ENCODE measurements around the gene LRIG1. TPM values are rescaled to one million over a fixed set of nuclear protein-coding genes. Genes with fewer than 3 reads are reported as not detected.
A peak's percentile ranks its signal among the peaks of the same experiment; 100 is the strongest.

LRIG1 gene
- total RNA-seq, 4 donors from 2014 or later = 44.2 to 96.2 (median 57.6) TPM

- TF ChIP-seq CTCF (IDR thresholded peaks at IDR 0.05) = no peak
- DNase-seq (ENCODE audit: low spot score) = no peak
- no peak for ATAC-seq (ENCODE audit: low FRiP score)
These were observed 11.7 kb downstream of the LRIG1 start for GRCh38 chr3:66489115-66489514.

DNA sequence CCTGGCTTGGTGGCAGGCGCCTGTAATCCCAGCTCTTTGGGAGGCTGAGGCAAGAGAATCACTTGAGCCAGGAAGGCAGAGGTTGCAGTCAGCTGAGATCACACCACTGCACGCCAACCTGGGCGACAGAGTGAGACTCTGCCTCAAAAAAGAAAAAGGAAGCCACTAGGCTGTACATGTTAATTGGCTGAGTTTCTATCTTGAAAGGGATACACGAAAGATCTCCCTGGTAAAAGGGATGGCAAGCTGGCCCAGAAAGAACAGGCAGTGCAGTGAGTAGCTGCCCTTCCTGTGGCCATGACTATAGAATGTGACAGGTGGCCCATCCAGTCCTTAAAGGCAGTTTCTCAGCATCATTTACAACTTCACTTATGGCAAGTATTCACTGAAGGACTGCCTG, 12.3 kb downstream of the LRIG1 start:
- ATAC-seq (ENCODE audit: low FRiP score) = no peak
- DNase-seq (ENCODE audit: low spot score) = no peak
- no peak for TF ChIP-seq CTCF (IDR thresholded peaks at IDR 0.05)

DNA sequence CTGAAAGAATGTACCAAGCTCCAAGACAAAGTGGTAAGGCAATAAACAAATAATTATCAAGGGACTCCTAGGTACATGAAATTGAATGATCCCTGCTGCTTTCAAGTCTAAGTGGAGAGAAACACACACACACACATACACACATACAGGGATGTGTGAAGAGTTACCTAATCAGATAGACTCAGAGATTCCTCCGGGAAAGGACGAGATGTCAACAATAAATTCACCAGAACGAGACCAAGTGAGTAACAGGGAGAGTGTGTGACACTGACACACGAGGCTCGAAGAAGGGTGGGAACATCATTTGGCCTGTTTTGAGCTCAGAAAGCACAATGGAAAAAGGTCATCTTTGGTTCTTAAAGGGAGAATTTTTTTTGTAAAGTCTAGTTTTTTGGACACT, 13.4 kb downstream of the LRIG1 start:
- no peak for DNase-seq (ENCODE audit: low spot score)
- no peak for ATAC-seq (ENCODE audit: low FRiP score)
- no peak for TF ChIP-seq CTCF (IDR thresholded peaks at IDR 0.05)

DNA sequence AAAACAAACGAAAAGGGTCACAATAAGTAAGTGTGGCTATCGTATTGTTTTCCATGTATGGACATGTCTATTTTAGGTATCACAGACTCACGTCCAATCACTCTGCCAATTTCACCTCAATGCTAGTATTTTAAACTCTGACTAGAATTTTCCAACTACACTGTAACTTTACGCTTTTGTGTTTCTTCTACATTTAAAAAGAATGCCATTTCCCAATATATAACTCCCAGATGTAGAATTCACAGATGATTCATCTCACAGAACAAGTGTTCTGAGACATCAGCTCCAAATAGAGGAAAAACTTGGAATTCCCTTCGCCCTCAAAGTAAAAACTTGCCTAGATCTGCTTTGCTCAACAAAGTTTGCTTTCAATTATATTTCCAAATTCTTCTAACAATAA, 14.2 kb downstream of the LRIG1 start:
- no peak for DNase-seq (ENCODE audit: low spot score)
- TF ChIP-seq CTCF (IDR thresholded peaks at IDR 0.05) = no peak
- peak; percentile 44 for ATAC-seq (ENCODE audit: low FRiP score)

- ATAC-seq (ENCODE audit: low FRiP score) (no peak), DNase-seq (ENCODE audit: low spot score) (no peak)
- TF ChIP-seq CTCF (IDR thresholded peaks at IDR 0.05) = no peak
These were observed 14.6 kb downstream of the LRIG1 start for GRCh38 chr3:66486202-66486601.

DNA sequence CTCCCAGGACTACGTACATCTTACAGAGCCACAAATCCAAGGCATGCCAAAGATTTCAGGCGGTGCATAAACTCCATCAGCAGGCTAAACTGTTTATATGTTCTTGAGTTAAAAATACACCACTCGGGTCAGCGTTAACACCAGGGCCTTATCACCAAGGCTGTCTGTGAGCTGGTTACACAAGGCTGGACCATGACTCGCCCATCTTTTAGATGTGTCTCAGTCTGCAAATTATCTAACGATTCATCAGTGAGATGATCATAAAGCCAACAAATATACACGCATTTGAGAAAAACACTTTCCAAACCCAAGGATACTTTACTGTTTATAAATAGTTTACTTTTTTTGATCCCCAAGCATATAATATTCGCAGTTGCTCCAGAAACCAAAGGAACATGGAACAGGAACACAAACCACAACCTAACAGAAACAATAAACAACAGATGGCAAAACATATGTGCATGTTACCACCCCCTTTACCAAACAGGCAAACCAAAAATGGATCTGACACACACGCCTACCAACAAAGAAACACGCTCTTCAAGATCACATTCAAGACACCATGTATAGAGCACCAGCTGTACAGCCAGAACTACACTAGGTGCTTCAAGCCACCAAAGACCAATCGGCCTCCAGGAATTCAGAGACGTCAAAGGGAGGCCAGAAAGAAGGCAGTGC, 15.4 kb downstream of the LRIG1 start:
- TF ChIP-seq CTCF (IDR thresholded peaks at IDR 0.05) = no peak
- no peak for ATAC-seq (ENCODE audit: low FRiP score)
- DNase-seq (ENCODE audit: low spot score) = no peak

- ATAC-seq (ENCODE audit: low FRiP score) (no peak), DNase-seq (ENCODE audit: low spot score) (no peak)
- TF ChIP-seq CTCF (IDR thresholded peaks at IDR 0.05) = no peak
These were observed 16.5 kb downstream of the LRIG1 start for GRCh38 chr3:66484106-66484844.

Measured in omental fat pad (tissue), 4 donors.